HG03460 (cell line): Measurements from ENCODE around the gene NHP2.
A peak's percentile ranks its signal among the peaks of the same experiment; 100 is the strongest.

Source experiments
- ATAC-seq: cut with Tn5 transposase; IDR thresholded peaks from one replicate; pipeline ENCODE4 v1.9.1; 2021; ENCODE audit not compliant: unreplicated experiment

NHP2 gene

DNA sequence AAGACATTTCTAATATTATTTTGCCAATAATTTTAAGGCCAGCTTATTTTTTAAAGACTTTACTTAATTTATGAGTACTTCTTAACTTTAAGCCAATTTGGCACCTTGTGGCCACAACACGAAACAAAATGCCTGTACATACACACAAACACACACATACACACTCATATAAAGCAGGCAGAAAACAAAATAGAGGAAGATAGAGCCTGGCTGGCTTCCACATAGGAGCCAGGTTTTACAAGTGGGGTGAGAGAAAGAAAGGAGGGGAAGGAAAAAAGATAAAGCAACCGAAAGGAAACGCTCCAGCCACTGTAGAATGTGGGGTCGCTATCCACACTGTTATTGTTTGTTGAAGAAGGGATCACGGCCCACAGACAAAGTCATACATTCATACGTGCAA, 23.1 kb upstream of the NHP2 start:
- no peak for ATAC-seq

DNA sequence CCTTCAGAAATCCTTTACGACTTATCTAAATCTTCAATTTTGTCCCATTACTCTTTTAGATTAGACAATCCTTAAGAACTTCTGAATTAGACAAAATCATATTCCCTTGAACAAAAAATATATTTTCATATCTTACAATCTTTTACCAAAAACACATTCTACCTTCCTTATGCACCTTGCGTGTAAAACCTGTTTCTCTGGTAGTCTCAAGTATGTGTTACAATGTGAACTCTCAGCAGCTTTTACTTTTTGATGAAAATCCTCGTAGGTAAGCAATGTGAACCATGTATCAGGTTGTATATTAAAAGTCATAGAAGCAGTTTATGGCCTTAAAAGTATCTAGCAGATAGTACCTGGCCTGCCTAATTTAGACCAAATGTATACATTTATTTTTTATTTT, 20.8 kb upstream of the NHP2 start:
- ATAC-seq: no peak

DNA sequence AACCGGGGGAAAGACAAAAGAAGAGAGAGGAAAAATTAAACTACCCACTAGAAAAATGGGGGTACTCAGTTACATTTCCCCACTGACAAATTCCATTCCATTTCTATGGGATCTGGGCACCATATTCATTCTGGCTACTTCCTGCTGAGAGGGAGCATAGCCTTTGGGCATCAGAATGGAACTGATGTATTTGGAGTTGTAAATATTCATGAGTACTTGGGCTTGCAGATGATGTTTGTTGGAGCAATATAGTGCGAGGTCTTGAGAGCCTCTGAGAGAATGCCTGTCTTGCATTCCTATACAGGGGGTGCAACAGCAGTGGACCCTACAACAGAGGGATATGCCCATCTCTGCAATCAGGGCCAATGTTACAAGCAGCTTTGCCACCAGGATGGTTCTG, 16.8 kb upstream of the NHP2 start:
- no peak for ATAC-seq

DNA sequence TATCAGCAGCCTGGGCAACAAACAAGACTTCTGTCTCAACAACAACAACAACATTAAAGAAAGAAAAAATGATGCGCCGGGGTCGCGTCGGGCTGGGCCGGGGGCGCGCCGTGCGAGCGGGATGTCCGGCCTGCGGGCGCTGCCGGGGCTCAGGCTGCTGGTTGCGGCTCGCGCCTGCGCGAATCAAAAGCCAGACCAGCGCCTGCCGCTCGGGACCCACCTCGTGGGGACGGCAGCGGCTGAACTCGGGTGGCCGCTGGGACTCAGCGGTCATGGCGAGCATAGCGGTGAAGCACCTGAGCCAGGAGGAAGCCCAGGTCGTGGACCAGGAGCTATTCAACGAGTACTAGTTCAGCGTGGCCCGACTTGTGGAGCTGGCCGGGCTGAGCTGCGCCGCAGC, 11.9 kb upstream of the NHP2 start:
- ATAC-seq: no peak

DNA sequence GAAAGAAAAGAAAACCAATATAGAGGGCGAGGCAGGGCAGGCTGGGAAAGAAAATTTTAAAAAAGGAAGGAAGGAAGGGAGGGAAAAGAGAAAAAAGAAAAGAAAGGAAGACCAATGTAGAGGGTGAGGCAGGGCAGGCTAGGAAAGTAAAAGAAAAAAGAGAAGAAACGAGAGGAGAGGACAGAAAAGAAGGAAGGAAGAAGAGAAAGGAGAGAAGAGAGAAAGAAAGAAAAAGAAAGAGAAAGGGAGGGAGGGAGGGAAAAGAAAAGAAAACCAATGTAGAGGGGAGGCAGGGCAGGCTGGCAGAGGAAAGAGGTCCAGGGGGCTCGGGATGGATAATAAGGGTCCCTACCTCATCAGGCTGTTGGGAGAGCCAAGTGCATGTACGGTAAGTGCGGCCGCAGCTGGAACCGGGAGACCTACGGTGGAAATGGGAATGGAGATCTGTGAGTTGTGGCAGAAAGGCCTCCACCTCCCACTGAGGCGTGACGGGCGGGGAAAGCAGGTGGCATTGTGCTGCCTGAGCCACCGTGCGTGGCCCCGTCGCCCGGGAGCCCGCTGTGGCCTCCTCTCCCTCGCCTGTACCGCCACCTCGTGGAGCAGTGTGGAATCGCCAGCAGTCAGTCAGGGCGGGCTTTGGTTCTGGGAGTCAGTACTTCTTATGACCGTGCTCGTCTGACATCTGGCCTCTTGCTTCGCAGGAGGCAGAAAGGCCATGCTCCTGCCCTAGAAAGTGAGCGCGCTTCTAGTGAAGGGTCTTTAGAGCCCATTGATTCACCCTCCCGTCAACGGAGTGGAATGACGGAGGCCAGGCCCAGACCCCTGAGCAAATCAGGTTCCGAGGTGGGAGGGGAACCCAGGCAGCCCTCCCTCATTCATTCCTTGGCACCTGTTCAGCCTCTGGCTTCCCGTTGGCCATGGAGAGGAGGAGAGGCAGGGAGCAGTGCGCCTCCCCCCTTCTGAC, 10.4 kb upstream of the NHP2 start:
- ATAC-seq: peak; percentile 93

DNA sequence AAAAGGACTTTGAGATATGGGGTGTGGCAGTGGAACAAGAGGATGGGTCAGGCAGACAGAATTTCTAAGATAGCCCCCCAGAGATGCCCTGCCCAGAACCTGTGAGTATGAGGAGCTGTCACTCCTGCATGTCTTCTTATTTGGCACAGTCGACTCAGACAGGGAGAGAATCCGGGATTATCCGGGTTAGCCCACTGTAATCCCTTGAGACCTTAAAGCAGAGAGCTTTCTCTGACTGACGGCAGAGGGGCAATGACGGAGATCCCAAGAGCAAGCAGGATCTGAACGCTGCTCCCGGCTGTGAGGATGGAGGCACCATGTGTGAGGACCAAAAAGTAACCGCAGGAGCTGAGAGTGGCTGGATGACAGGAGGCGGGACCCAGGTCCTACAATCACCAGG, 8.8 kb upstream of the NHP2 start:
- ATAC-seq: no peak

DNA sequence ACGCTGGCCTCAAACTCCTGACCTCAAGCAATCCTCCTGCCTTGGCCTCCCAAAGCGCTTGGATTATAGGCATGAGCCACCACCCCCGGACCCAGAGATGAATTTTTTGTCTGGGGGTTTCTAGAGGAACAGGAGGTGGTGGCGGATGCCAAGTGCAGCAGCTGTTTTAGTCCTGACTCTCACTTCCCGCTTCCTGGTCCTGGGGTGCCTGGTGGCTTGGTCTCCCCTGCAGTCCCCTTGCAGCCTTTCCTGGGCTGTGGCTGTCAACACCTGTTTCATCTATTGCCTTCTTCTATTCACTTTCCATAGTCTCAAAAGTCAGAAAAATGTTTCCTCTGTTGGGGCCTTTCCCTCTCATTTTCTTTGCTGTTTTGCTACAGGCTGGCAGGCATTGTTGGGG, 6.5 kb upstream of the NHP2 start:
- no peak for ATAC-seq

DNA sequence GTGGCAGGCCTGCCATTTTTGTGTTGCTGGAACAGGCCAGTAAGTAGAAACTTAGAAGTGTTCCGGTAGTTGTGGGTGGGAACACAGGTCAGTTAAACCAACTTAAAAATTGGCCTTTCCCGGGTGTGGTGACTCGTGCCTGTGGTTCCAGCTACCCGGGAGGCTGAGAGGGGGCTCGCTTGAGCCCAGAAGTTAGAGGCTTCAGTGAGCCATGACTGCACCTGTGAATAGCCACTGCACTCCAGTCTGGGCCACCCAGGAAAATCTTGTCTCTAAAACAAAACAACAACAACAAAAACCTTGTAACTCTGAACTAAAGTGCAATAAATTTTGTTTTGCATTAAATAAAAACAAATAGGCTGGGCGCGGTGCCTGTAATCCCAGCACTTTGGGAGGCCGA, 1.4 kb upstream of the NHP2 start:
- ATAC-seq: no peak

DNA sequence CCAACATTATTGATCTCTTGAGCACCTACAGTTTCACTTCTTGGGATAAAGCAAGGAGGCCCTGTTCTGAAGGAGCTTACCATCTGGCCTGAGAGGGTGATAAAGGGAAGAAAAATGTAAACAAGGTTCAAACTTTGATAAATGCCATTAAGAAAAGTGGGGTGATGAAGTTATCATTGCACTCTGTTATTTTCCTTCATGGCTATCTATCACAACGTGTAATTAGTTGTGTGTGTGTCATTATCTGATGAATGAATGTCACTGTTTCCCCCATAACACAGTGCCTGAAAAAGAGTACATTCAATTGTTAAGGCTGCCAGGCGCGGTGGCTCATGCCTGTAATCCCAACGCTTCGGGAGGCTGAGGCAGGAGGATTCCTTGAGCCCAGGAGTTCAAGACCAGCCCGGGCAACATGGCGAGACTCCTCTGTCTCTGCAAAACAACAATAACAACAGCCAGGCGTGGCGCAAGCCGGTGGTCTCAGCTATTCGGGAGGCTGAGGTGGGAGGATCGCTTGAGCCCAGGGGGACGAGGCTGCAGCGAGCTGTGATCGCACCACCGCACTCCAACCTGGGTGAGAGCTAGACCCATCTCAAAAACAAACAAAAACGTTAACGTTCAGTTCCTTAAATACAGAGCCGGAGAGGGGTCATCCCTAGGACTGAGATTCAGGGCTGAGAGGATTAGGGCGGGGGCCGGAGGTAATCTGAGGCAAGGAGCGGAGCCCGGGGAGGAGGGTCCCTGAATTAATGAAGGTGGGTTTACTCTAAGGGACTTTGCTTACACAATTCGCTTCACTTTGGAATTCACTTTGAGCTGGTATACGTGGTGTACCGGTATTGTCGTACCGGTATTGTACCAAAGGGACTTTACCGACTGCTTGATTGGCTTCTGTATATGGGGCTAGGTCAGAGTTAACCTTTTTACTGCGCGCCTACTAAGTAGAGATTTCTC, 917 bp downstream of the NHP2 start:
- ATAC-seq: no peak

DNA sequence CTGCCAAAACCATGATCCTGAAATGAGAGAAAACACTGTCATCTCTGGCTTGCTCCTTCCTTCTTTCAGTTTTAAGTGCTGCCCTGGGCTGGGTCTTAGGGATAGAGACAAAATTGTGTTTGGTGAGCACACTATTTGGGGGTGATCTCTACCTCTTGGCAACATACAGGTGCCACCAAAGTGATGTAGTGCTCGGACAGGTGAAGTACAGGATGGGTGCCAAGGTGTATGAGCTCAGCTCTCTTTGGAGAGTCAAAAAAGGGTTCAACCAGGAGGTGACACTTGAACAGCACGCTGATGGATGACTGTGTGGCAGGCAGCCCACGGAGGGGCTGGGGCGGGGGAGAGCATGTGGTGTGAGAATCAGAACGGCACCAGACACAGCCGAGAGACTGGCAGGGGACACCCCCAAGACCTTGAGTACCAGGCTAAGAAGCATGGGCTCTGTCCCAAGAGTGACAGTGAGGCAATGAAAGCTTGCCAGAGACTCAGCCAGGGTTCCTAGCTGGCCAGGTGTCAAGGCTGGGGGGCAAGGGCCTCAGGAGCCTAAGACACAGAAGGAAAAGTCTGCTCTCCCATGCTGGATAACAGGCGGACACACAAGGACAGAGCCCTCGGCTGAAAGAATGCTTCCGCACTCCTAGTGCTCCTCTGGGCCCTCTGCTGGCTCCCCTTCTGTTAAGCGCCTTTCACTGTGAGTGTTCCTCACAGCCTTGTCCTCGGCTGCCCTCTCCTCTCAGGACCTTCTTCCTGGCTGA, 2.5 kb downstream of the NHP2 start:
- no peak for ATAC-seq

DNA sequence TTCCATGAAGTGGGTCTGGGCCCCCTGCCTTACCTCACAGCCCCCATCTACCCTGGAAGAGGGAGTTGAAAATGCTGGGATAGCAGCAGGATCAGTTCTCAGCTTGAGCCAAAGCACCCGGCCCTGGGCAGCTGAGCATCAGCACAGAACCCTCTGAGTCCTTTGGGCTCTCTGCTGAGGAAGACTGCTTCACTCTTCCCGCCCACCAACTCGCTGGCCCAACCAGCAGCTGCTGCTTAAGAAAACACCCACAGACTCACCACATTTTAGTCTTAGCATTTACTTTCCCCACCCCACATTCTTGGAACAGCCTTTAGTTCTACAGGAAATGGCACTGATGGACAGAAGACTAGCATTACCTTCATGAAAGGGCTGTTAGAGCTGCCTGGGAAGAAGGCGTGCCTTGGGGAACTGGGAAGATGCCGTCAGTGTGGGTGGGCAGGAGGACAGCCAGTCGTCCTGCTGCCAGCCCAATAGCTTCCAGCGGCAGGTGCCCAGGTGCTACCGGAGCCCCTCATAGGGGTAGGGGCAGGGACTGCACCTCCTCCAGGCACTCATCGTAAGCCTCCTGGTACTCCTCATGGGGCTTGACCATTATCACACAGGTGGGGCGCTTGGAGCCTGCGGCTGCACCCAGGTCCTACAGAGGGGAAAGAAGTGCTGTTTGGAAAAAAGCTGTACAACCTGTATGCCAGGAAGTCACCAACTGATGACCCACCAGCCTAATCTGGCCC, 4.3 kb downstream of the NHP2 start:
- ATAC-seq: no peak

DNA sequence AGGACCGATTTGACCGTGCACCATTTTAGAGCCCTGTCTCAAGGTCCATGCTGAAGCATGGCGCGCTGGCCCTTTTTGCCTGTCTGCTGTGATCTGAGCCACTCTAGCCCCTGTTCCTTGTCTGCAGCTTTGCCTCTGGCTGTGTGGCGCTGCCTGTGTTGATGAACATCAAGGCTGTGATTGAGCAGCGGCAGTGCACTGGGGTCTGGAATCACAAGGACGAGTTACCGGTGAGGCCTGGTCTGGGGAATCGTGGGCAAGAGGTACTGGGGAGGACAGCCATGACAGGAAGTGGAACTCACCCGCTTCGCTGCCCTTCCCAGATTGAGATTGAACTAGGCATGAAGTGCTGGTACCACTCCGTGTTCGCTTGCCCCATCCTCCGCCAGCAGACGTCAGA, 6.3 kb downstream of the NHP2 start:
- no peak for ATAC-seq

DNA sequence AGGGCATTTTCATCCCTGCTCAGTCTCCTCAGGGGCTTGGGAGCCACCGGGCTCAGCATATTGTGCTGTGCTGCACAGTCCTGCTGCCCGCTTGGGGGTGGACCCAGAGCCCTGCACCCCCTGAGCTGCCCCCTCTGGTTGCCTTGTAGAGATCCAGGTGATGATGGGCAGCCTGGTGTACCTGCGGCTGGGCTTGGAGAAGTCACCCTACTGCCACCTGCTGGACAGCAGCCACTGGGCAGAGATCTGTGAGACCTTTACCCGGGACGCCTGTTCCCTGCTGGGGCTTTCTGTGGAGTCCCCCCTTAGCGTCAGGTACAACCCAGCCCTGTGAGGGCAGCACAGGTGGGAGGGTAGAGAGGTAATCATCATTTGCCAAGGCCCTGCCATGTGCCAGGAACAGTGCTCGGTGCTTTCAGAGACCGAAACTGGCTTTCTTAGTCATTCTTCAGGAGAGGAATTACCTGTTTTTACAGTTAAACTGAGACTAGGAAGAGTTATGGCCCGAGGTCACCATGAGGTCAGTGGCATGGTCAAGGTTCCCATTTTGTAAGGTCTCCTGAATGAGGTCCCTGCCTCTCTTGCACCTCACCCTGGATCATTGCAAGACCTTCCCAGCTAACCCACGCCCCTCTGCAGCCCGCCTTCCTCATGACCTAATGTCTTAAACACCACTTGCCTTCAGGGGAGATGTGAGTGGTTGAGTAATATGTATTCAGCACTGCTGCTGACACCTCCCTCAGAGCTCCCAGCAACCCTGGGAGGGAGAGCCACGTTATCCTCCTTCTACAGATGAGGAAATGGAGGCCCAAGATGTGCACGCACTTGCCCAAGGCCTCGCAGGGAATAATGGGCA, 7.5 kb downstream of the NHP2 start:
- ATAC-seq: peak; percentile 58

DNA sequence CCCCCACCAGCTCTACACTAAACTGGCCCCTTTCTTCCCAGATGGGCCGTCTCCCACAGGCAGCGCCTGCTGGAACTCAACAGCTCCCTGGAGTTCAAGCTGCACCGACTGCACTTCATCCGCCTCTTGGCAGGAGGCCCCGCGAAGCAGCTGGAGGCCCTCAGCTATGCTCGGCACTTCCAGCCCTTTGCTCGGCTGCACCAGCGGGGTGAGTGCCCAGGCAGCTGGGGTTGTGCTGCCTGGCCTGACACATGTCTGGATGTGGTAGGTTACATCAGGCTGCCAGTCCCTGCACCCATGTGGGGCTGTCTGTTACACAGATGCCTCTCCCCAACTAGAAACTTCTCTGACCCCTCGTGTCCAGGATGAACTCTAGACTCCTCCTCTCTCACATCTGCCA, 9.8 kb downstream of the NHP2 start:
- no peak for ATAC-seq

DNA sequence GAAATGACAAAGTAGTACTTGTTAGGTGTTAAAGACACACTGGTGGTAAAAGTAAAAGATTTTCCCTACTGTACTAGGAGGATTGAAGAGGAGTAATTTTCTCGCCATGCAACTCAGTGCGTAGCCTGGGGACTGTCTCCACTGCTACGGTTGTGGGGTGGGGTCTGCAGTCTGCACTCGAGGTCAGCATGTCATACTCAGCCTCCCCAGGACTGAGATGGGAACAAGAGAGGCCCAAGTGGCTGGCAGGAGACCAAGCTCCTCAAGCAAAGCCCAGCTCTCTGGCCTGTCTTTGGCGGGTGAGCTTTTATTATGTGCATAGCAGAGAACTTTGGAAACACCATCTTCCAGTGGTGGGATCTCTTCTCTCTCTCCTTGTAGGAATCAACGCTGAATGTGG, 10.4 kb downstream of the NHP2 start:
- ATAC-seq: no peak

DNA sequence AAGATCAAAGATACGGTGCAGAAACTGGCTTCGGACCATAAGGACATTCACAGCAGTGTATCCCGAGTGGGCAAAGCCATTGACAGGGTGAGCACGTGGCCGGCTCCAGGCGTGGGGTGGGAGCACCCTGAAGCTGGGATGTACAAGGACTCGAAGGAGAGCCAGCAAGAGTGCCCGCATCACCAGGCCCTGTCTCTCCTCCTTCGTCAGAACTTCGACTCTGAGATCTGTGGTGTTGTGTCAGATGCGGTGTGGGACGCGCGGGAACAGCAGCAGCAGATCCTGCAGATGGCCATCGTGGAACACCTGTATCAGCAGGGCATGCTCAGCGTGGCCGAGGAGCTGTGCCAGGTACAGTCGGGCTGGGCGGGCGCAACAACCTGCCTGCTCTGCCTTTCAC, 11.0 kb downstream of the NHP2 start:
- no peak for ATAC-seq

DNA sequence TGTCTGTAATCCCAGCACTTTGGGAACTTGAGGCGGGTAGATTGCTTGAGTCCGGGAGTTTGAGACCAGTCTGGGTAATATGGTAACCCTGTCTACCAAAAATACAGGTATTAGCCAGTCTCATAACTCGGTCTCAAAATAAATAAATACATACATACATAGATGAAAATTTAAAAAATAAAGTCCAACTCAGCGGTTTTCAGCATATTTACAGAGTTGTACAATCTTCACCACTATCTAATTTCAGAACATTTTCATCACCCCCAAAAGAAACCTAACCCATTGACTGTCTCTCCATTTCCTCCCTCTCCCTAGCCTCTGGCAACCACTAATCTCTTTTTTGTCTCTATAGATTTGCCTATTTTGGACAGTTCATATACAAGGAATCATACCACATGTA, 12.1 kb downstream of the NHP2 start:
- ATAC-seq: no peak

DNA sequence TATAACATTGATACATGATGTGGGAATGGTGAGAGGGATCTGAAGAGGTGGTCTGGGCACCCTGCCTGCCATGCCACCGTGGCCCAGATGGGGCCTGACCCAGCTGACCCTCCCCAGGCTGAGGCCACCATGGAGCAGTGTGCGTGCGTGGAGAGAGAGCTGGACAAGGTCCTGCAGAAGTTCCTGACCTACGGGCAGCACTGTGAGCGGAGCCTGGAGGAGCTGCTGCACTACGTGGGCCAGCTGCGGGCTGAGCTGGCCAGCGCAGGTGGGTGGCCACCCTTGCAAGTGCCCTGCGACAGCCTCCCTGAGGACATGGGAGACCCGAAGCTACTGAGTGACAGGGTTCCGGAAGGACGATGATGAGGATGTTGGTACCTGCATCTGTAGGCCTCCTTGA, 15.7 kb downstream of the NHP2 start:
- ATAC-seq: no peak

DNA sequence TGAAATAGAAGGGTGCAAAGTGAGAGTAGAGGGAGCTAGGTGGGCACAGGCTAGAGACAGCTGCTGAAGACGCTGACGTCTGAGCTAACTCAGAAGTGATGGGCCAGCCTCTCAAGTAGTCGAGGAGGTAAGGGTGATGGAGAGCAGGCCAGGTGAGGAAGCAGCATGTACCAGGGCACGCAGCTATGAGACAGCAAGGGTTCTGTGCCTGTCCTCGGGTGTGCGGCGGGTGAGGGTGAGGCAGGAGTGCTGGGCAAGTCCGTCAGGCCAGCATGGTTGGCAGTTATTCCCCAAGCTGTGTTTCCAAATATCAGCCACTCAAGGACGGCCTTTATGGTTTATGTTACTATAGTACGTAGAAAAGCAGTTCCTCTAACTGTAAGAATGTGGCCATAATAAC, 16.7 kb downstream of the NHP2 start:
- ATAC-seq: no peak
